ENCODE data around the gene TMEM119. TPM values are rescaled to one million over a fixed set of nuclear protein-coding genes. Genes with fewer than 3 reads are reported as not detected.

The TMEM119 gene
- total and polyA plus RNA-seq, 2 of the 13 experiments (the other 11 are each of a cell fraction or from before 2014, with no cell fraction given) = not detected

DNA sequence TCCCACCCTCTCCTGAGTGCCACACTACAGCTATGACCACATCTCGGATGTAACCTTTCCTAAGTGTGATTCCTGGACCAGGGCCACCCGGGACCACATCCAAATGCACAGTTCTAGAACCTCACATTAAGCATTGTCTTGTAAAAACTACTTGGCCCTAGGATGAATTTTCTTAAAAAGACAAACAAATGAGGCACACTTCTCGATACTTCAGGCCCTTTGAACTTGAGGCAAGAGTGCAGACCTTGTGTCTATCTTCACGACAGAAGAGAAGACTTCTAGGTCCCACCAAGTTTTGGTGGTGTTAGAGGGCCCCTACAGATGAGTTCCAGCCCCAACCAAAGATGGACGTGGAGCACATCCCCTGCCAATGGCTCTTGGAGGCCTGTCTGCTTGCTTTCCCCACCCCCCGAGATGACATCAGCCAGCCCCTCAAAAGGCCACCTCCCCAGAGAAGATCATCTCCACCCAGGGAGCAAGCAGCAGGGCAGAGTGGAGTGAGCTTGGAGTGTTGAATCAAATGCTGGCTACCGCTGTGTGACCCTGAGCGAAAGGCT, 26.2 kb downstream of the TMEM119 start (continued):
- TF ChIP-seq, protein P1, sequence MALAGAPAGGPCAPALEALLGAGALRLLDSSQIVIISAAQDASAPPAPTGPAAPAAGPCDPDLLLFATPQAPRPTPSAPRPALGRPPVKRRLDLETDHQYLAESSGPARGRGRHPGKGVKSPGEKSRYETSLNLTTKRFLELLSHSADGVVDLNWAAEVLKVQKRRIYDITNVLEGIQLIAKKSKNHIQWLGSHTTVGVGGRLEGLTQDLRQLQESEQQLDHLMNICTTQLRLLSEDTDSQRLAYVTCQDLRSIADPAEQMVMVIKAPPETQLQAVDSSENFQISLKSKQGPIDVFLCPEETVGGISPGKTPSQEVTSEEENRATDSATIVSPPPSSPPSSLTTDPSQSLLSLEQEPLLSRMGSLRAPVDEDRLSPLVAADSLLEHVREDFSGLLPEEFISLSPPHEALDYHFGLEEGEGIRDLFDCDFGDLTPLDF (CRISPR knock-in tag; IDR thresholded peaks at IDR 0.05) = no peak
- no peak for TF ChIP-seq ZMYM4 (CRISPR knock-in tag; IDR thresholded peaks at IDR 0.05)

DNA sequence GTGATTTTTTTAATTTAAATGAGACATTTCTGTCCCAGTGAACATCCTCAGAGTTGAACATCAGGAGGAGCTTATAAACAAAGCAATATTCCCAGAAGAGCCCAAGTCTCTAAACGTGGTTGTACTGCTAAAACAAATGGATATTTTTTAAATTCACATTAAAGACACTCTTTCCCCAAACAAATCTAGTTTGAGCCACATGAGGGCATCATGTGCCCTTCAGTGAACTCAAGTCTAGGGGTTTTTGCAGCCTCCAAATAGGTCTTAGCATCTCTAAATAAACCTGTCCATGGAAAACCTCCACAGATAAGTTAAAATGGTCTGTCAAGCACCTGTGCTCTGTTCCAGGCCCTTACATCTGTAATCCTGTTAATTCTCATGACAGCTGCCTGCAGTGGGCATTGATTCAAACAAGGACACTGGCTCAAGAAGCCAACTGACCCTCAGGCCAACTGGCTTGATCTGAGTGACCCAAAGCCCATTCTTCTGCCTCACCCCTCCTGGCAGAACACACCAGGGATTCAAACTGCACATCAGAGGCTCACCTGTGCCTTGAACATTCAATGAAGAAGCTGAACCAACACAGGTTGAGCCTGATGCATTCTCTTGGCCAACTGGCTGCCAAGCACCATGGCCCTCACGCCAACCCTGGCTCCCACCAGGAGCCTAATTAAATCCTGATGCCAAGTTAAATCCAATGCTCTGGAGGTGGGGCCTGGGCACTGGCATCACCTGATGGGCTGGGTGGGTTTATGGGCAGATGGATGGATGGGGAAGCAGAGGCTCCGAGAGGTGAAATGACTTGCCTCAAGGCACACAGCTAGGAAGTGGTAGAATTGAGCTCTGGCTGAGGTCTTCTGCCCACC, 26.9 kb downstream of the TMEM119 start:
- no peak overlapping the region for H3K4me3 ChIP-seq (replicated peaks in 1 of 3; ENCODE audit: insufficient read depth in 1 of 3, low read depth in 2 of 3, low read length in 3 of 3)
- H3K79me2 ChIP-seq (ENCODE audit: insufficient read depth, low read length) = no peaks in the 10 kb centered on the region
- H3K4me2 ChIP-seq (ENCODE audit: low read depth, low read length) = no peak overlapping the region
- FAIRE-seq (peak; percentile 8), ATAC-seq (no peak; the same call in 1 of the 3 replicates), DNase-seq (ENCODE audit: low spot score) (peak; percentile 12)
- no peaks in the 10 kb centered on the region for H4K20me1 ChIP-seq (ENCODE audit: insufficient read depth, low read length)
- H3K9ac ChIP-seq (ENCODE audit: insufficient read depth, low read depth, low read length) = no peak overlapping the region
- H3K9me3 ChIP-seq (ENCODE audit: low read length) = no peaks in the 10 kb centered on the region
- in situ Hi-C loops (cut with HindIII; ENCODE audit: extremely low pct_ligation_motif_present, low pct_unique_long_range_greater_than_20kb) = no loop called here
- ChIA-PET POLR2A (no interaction called here), CTCF (ENCODE audit: low intra/inter-chr PET ratio, low total read pairs) (no interaction called here)
- 42% methylated on average over 2 of the region's 3 CpGs for WGBS (ENCODE audit: low lambda C conversion rate)
- no peak overlapping the region for H3K27ac ChIP-seq (ENCODE audit: extremely low read length, insufficient read depth, low read length)
- H3K27me3 ChIP-seq (ENCODE audit: control insufficient read depth in 1 of 2, insufficient read depth in 2 of 2, low read length in 2 of 2) = no peaks in the 10 kb centered on the region; a peak in 1 of 5 replicates
- no peak overlapping the region for H2AFZ ChIP-seq (ENCODE audit: low read length)
- peaks cover 14 to 36% of the 10 kb centered on the region in 2 experiments; a peak in 4 of 5 replicates for H3K36me3 ChIP-seq (replicated peaks in 1 of 2; ENCODE audit: control insufficient read depth in 1 of 2, insufficient read depth in 2 of 2, low read length in 2 of 2)
- no TSS peak for BruUV-seq (replicated peaks)
- H3K4me1 ChIP-seq (ENCODE audit: insufficient read depth, low read length) = no peaks in the 10 kb centered on the region
- TF ChIP-seq, protein P2, sequence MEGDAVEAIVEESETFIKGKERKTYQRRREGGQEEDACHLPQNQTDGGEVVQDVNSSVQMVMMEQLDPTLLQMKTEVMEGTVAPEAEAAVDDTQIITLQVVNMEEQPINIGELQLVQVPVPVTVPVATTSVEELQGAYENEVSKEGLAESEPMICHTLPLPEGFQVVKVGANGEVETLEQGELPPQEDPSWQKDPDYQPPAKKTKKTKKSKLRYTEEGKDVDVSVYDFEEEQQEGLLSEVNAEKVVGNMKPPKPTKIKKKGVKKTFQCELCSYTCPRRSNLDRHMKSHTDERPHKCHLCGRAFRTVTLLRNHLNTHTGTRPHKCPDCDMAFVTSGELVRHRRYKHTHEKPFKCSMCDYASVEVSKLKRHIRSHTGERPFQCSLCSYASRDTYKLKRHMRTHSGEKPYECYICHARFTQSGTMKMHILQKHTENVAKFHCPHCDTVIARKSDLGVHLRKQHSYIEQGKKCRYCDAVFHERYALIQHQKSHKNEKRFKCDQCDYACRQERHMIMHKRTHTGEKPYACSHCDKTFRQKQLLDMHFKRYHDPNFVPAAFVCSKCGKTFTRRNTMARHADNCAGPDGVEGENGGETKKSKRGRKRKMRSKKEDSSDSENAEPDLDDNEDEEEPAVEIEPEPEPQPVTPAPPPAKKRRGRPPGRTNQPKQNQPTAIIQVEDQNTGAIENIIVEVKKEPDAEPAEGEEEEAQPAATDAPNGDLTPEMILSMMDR (CRISPR knock-in tag; IDR thresholded peaks at IDR 0.05) = peak; percentile 45
- TF ChIP-seq BORCS8-MEF2B (CRISPR knock-in tag; IDR thresholded peaks at IDR 0.05) (no peak), STAG1 (CRISPR knock-in tag; IDR thresholded peaks at IDR 0.05) (peak; percentile 56), SMC3 (IDR thresholded peaks at IDR 0.05; ENCODE audit: low read length) (peak; percentile 20; the same call in 1 of the 2 replicates)
- intact Hi-C loops (cut with micrococcal nuclease; ENCODE audit: unreplicated experiment) = no loop called here
